Psoas muscle (tissue), 8 donors: ENCODE data around the gene PCDH19. TPM values are rescaled to one million over a fixed set of nuclear protein-coding genes. Genes with fewer than 3 reads are reported as not detected.

ENCODE experiments used
- ATAC-seq, 4 donors: fragments of 200-7000 bp; cut with Tn5 transposase; one replicate each; pipeline ENCODE4 v1.9.1; 2020; ENCODE audit warnings: moderate library complexity in 3 of 4, mild to moderate bottlenecking in 2 of 4
- DNase-seq, 2 donors: peaks; one replicate each; pipeline ENCODE4 v3.0.0-alpha.2; 2020
- H3K27ac ChIP-seq: fragments of 200-600 bp; one replicate; pipeline ENCODE4 v1.8.0; 2022
- H3K27me3 ChIP-seq, 3 donors: fragments of 200-600 bp in 1 of 3; one replicate each; pipeline versions ENCODE4 v1.6.1 to v1.8.0; 2013 to 2022; ENCODE audit warnings: low read length in 2 of 3, mild to moderate bottlenecking in 2 of 3, moderate library complexity in 1 of 3; ENCODE audit not compliant: insufficient read depth in 3 of 3
- H3K36me3 ChIP-seq, 2 donors: fragments of 200-600 bp in 1 of 2; one replicate each; pipeline versions ENCODE4 v1.6.1 to v1.8.0; 2013 to 2022; ENCODE audit warnings: low read depth in 1 of 2, mild to moderate bottlenecking in 1 of 2, moderate library complexity in 1 of 2; ENCODE audit not compliant: insufficient read depth in 1 of 2
- H3K4me1 ChIP-seq: fragments of 200-600 bp; one replicate; pipeline ENCODE4 v1.8.0; 2022
- H3K4me3 ChIP-seq: fragments of 200-600 bp; one replicate; pipeline ENCODE4 v1.8.0; 2022; ENCODE audit warnings: mild to moderate bottlenecking
- H3K9me3 ChIP-seq: fragments of 200-600 bp; one replicate; pipeline ENCODE4 v1.8.0; 2022
- WGBS, 3 donors: extraction: QIAGEN DNeasy Blood & Tissue Kit; methylation state at CpG; one replicate each; pipeline versions ENCODE4 v1.1.6 to v1.1.7; 2013; 5-methylcytosine and 5-hydroxymethylcytosine counted together
- intact Hi-C, 2 donors: fragments of 100-400 bp; cut with DNase I; formaldehyde crosslinking; loops; one replicate each; pipeline versions ENCODE4 v1.11.0 to v1.14.2; 2022
- long read RNA-seq, 2 donors: library from polyadenylated mRNA; unstranded; transcript quantifications; one replicate each; pipeline ENCODE4 v2.0.0, GENCODE V29; 2021
- polyA plus RNA-seq, 3 donors: library from polyadenylated mRNA; stranded (reverse); fragments of 200-250 nt; gene quantifications; one replicate each; pipeline ENCODE4 v1.2.3, GENCODE V29; 2013
- total RNA-seq, 4 donors: library from RNA; stranded (reverse); fragmentation: NEBNext Ultra II Directional in 2 of 4; extraction: Animal tissue kit (Norgen Biotek cat#: 25700) in 2 of 4; gene quantifications; one replicate each; pipeline versions ENCODE4 v1.2.1 to v1.2.4, GENCODE V29; 2021 to 2023
- TF ChIP-seq, protein P1 (sequence below): fragments of 200-600 bp; IDR thresholded peaks from one replicate; pipeline ENCODE4 v1.8.0; 2022; ENCODE audit warnings: antibody characterized with exemption
- donor health status: healthy with polysubstance abuse.
- donor health status: DM: no; HTN: no; CAD: no; lungs with moderate emphysema.
- donor health status: Bipolar disorder and iron deficiency.
- donor health status: healthy.
- donor health status: DM: yes; HTN: yes; CAD: no.
- donor health status: DM: no; HTN: no; CAD: no.
- donor health status: DM: no; HTN: no; CAD: no.
- donor health status: DM: yes; HTN: yes; CAD: no.

Gene PCDH19, protein sequence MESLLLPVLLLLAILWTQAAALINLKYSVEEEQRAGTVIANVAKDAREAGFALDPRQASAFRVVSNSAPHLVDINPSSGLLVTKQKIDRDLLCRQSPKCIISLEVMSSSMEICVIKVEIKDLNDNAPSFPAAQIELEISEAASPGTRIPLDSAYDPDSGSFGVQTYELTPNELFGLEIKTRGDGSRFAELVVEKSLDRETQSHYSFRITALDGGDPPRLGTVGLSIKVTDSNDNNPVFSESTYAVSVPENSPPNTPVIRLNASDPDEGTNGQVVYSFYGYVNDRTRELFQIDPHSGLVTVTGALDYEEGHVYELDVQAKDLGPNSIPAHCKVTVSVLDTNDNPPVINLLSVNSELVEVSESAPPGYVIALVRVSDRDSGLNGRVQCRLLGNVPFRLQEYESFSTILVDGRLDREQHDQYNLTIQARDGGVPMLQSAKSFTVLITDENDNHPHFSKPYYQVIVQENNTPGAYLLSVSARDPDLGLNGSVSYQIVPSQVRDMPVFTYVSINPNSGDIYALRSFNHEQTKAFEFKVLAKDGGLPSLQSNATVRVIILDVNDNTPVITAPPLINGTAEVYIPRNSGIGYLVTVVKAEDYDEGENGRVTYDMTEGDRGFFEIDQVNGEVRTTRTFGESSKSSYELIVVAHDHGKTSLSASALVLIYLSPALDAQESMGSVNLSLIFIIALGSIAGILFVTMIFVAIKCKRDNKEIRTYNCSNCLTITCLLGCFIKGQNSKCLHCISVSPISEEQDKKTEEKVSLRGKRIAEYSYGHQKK (N-terminal part only)
- total RNA-seq (1 to 10 TPM in 1 of 4 donors, under 1 TPM in 3; 0.40 to 1.2 (median 0.90) TPM), polyA plus RNA-seq (under 1 TPM; 0.13 to 0.23 (median 0.18) TPM)
- long read RNA-seq, donor 1, result 0 reads
- long read RNA-seq, donor 2, result 0 reads

DNA sequence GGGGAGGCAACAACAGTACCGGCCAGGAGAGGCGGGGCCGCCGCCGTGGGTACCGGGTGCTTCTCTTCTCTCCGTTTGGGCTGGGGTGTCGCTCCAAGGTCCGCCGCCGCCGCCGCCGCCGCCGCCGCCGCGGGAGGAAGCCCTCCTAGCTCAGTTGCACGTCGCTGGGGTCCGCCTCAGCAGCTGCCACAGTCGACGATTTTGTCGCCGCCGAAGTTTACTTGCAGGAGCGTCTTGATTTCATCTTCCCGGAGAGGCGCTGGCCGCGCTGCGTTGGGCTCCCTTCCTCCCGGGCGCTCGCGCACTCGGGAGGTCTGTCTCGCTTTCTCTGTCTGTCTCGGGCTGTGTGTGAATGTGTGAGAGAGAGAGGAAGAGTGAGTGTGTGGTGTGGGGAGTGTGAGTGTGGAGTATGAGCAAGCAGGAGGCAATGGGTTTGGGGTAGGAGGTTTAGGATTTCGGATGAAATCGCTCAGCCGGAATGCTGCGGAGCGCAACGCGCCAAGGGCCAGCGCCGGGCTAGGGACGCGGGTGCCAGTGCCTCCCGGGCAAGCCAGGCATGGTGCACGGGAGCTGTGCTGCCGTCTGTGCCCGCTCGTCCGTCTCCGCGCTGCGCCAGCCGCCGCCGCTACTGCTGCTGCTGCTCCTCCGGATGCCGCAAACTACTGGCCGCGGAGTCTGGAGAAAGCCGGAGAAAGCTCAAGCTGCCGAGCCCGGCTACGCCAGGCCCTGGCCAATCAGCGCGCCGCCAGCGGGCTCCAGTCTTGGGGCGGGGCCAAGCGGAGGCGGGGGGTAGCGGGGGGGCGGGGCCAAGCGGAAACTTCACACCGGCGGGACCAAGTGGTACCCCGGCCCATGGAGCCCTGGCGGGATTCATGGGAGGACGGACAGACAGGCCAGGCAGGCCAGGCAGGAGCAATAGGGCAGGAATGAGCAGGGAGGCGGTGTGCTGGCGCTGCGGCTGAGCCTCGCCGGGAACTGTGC lies at the start of gene PCDH19:
Gene PCDH19, minus strand, starts transcription at position 664 of the 981 bp plus-strand sequence. CDS start 1,676 bp downstream, outside the sequence.
- DNase-seq, result peak; percentile 54 to 70
- intact Hi-C loops, result no loop called here
- WGBS, 3 donors, result 1 to 37% (median 2%) methylated on average over 6 to 85 of the region's 91 CpGs
- H3K27ac ChIP-seq, result no peak within 1 kb of the TSS
- TF ChIP-seq, protein P1, sequence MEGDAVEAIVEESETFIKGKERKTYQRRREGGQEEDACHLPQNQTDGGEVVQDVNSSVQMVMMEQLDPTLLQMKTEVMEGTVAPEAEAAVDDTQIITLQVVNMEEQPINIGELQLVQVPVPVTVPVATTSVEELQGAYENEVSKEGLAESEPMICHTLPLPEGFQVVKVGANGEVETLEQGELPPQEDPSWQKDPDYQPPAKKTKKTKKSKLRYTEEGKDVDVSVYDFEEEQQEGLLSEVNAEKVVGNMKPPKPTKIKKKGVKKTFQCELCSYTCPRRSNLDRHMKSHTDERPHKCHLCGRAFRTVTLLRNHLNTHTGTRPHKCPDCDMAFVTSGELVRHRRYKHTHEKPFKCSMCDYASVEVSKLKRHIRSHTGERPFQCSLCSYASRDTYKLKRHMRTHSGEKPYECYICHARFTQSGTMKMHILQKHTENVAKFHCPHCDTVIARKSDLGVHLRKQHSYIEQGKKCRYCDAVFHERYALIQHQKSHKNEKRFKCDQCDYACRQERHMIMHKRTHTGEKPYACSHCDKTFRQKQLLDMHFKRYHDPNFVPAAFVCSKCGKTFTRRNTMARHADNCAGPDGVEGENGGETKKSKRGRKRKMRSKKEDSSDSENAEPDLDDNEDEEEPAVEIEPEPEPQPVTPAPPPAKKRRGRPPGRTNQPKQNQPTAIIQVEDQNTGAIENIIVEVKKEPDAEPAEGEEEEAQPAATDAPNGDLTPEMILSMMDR, result no peak
- no peaks in the 10 kb centered on the region for H3K9me3 ChIP-seq
- ATAC-seq, result peak; percentile 57 to 85 (median 72)
- no peaks in the 10 kb centered on the region for H3K36me3 ChIP-seq
- peaks cover 0 to 88% (median 13%) of the 10 kb centered on the region in 3 donors for H3K27me3 ChIP-seq
- peak within 1 kb of the TSS; percentile 55 for H3K4me3 ChIP-seq
- no peaks in the 10 kb centered on the region for H3K4me1 ChIP-seq

DNA sequence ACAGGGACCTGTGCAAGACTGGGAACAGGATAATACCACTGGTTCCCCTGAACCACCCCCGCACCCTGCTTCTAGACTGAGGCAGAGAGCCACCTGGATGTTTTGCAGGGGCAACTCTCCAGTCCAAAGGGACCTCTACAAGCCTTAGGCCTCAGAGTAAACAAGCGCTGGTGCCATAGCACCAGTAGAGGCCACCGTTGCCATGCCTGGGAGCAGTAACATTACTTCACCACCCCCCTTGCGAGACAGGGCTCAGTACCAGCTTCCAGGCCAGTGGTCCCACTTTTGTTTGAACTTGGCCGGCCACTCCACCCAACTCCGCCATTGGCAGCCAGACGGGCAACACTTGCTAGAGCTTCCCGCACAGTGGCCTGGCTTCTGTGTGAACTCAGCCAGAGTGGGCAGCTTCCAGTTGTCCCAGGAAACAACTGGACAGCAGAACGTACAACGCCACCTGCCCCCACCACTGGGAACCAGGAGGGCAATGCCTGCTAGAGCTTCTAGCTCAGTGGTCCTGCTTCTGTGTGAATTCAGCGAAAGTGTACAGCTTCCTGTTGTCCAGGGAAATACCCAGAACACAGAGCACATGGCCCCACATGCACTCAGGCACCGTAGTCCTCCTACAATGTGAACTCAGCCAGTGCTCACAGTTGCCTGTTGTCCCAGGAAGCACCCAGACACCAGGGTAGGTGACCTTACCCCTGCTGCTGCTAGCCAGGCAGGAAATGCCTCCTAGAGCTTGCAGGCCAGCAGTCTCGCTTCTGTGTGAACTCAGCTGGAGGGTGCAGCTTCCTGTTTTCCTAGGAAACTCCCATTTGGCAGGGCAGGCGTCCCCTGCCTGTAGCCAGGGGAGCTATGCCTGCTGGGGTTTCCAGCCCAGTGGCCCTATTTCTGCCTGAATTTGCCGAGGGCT lies 39.9 kb upstream of the PCDH19 start:
- Histone ChIP-seq H3K27me3 (peaks cover 0 to 4% (median 0%) of the 10 kb centered on the region in 3 donors), H3K27ac (no peak overlapping the region), H3K9me3 (no peaks in the 10 kb centered on the region), H3K4me1 (no peaks in the 10 kb centered on the region), H3K4me3 (no peak overlapping the region), H3K36me3 (no peaks in the 10 kb centered on the region)
- ATAC-seq (peak in 2 of 4 donors; percentile 38), DNase-seq (peak; percentile 30 to 64)
- TF ChIP-seq, protein P1, result no peak
- intact Hi-C loops, result no loop called here
- 61 to 69% (median 65%) methylated on average over 14 to 15 of the region's 15 CpGs for whole genome bisulfite sequencing, 3 donors

DNA sequence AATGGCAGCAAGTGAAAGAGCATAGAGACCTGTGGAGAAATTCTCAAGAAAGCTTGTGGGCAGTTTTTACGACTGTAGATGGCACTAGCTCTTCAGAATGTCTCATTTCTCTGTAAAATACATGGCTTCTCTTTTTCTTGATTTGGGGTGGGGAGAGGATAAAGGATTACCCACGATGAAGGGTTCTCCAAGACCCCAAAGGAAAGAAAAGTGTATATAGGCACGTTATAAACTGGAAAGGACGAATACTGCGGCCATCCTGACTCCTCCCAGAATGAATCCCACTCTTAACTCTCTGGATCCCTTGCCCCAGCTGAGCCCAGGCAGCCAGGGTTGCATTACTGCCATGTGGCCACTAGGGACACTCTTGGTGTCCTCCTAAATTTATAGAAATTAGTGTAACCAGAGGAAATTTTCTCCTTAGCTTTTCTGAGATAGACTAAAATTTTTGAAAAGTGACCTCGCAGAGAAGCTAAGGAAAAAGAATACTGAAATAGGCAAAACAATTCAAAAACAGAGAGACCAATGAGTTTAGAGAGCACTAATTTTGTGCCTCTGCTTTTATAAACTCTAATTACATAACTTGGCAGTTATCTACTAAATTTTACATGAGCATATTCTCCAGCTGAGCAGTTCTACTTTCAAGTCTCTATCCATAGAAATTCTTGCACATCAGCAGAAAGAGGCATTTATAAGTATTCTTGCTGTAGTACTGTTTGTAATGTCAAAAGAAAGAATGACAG lies 37.8 kb upstream of the PCDH19 start:
- Histone ChIP-seq H3K27ac (no peak overlapping the region), H3K4me1 (no peaks in the 10 kb centered on the region), H3K4me3 (no peak overlapping the region), H3K9me3 (no peaks in the 10 kb centered on the region), H3K27me3 (peaks cover 0 to 12% (median 0%) of the 10 kb centered on the region in 3 donors), H3K36me3 (no peaks in the 10 kb centered on the region)
- peak; percentile 29 to 57 for DNase-seq
- TF ChIP-seq, protein P1, result peak; percentile 72
- intact Hi-C loops, result no loop called here
- 0 to 6% (median 0%) methylated on average over 6 of the region's 6 CpGs for WGBS, 3 donors
- ATAC-seq, result no peak
